ENCODE measurements around the gene UCK2.
A peak's percentile ranks its signal among the peaks of the same experiment; 100 is the strongest.
"Not testable (repeated sequence)": the region's sequence is repeated elsewhere in the genome, so short reads cannot be mapped to it uniquely, and the experiment has no call there.

The UCK2 gene

DNA sequence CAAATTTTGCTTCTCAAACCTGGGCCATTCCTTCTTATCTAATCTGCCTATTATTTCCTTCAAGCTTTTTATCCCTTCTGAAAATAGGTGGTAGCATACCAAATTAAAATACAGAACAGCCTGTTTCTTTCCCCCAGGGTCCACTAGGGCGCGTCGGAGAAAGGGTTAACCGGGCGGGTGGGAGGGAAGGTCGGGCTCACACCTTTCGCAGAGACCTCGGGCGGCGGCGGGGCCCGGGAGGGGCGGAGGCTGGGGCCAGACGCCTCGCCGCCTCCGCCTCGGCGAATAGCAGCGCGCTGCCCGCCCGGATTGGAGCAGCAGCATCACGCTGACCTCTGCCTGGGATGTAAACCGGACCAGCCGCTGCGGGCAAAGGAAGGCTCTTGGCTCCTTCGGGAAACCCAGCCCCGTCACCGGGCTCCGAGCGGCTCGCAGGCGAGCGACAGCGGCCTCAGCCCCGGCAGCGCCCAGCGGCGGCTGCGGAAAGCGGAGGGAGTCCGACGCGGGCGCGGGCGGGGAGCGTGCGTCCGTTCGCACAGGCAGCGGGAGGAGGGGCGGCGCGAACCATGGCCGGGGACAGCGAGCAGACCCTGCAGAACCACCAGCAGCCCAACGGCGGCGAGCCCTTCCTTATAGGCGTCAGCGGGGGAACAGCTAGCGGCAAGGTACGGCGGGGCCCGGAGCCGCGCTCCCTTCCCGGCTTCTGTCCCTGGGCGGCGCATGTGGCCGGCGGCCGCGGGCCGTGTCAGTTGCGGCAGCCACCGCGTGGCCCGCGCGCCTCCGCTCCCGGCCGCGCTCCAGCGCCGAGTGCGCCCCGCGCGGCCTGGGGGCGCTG is at the start of gene UCK2:
Gene UCK2 (plus strand): TSS at position 347 of the 835 bp plus-strand sequence. CDS start 220 bp downstream, at position 567.
- peak; percentile 84 to 89 for DNase-seq (ENCODE audit: low spot score in 2 of 2)
- in situ Hi-C loops (cut with MboI; ENCODE audit: low sequenced_read_pairs): no loop called here

GRCh38 chr1:165778197-165778596 is 49.2 kb upstream of the UCK2 start:
- H3K4me3 ChIP-seq; H3K4me1 ChIP-seq; in situ Hi-C loops (cut with MboI; ENCODE audit: low sequenced_read_pairs); H3K36me3 ChIP-seq (replicated peaks); DNase-seq (ENCODE audit: low spot score in 2 of 2); H3K27me3 ChIP-seq (ENCODE audit: low read depth); H3K9me3 ChIP-seq: not testable (repeated sequence)

More for the DNA sequence above, at the start of gene UCK2:
- no peaks in the 10 kb centered on the region; the same call in 1 of the 2 replicates for H3K36me3 ChIP-seq (replicated peaks)
- peak within 1 kb of the TSS; percentile 80 for H3K4me3 ChIP-seq
- peaks cover 13% of the 10 kb centered on the region for H3K4me1 ChIP-seq
- no peaks in the 10 kb centered on the region for H3K27me3 ChIP-seq (ENCODE audit: low read depth)
- no peaks in the 10 kb centered on the region for H3K9me3 ChIP-seq

DNA sequence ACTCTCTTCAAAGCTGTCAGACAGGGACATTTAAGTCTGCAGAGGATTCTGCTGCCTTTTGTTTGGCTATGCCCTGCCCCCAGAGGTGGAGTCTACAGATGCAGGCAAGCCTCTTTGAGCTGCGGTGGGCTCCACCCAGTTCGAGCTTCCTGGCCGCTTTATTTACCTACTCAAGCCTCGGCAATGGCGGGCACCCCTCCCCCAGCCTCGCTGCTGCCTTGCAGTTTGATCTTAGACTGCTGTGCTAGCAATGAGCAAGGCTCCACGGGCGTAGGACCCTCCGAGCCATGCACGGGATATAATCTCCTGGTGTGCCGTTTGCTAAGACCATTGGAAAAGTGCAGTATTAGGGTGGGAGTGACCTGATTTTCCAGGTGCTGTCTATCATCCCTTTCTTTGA is 43.9 kb upstream of the UCK2 start:
- H3K4me3 ChIP-seq; H3K27me3 ChIP-seq (ENCODE audit: low read depth); H3K9me3 ChIP-seq; H3K4me1 ChIP-seq; in situ Hi-C loops (cut with MboI; ENCODE audit: low sequenced_read_pairs); H3K36me3 ChIP-seq (replicated peaks): not testable (repeated sequence)
- DNase-seq (ENCODE audit: low spot score in 2 of 2): peak in 1 of 2 experiments; percentile 17

DNA sequence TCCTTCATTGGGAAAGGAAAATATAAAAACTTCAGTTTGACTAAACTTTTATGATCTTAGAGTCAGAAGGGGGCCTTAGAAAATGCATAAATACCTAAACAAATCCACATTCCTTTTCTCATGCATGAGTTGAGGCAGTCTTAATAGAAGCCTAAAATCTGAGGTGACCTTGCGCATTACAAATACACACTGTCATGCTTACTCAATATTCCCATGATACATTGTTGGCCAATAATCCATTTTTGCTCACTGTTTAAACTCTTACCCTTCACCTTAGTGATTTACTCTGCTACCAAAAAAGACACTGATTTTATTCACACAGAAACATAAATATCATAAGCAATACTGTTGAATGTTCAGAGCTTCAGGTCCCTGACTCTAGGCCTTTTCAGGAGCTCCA is 39.7 kb upstream of the UCK2 start:
- no peak overlapping the region for H3K4me3 ChIP-seq
- in situ Hi-C loops (cut with MboI; ENCODE audit: low sequenced_read_pairs): no loop called here
- H3K4me1 ChIP-seq: 0 out of 2 replicates have a peak, but pooled peaks cover 8% of the 10 kb centered on the region
- peaks cover 3% of the 10 kb centered on the region; the same call in 1 of the 2 replicates for H3K9me3 ChIP-seq
- no peaks in the 10 kb centered on the region for H3K27me3 ChIP-seq (ENCODE audit: low read depth)
- H3K36me3 ChIP-seq (replicated peaks): no peaks in the 10 kb centered on the region
- DNase-seq (ENCODE audit: low spot score in 2 of 2): no peak

- in situ Hi-C loops (cut with MboI; ENCODE audit: low sequenced_read_pairs): no loop called here
- H3K36me3 ChIP-seq (replicated peaks): no peaks in the 10 kb centered on the region
- 0 out of 2 replicates have a peak, but pooled peaks cover 3% of the 10 kb centered on the region for H3K4me1 ChIP-seq
- H3K9me3 ChIP-seq: no peaks in the 10 kb centered on the region
- no peaks in the 10 kb centered on the region for H3K27me3 ChIP-seq (ENCODE audit: low read depth)
- DNase-seq (ENCODE audit: low spot score in 2 of 2): no peak
- no peak overlapping the region for H3K4me3 ChIP-seq
Observed at GRCh38 chr1:165793951-165794350, 33.5 kb upstream of the UCK2 start.

DNA sequence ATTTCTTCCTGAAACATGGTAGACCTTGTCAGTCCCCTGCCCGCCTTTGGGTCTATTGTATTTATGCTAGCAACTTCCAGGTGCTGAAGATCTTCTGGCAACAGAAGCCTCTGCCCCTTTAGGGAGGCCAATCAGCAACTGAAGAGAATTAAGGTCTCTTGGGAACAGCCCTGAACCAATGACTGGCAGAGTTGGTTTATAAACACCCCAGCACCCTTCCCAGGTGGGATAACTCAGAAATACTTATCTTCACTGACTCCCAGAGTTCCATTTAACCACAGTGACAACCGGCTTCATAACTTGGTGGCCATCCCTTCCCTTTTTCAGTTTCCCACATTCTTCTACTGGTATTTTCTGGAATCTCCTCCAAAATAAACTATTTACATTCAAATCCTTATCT is 31.5 kb upstream of the UCK2 start:
- Histone ChIP-seq H3K27me3 (ENCODE audit: low read depth) (no peaks in the 10 kb centered on the region), H3K4me1 (0 out of 2 replicates have a peak, but pooled peaks cover under 1% of the 10 kb centered on the region), H3K9me3 (no peaks in the 10 kb centered on the region; the same call in 1 of the 2 replicates), H3K4me3 (no peak overlapping the region), H3K36me3 (replicated peaks) (no peaks in the 10 kb centered on the region)
- DNase-seq (ENCODE audit: low spot score in 2 of 2): no peak
- in situ Hi-C loops (cut with MboI; ENCODE audit: low sequenced_read_pairs): no loop called here

DNA sequence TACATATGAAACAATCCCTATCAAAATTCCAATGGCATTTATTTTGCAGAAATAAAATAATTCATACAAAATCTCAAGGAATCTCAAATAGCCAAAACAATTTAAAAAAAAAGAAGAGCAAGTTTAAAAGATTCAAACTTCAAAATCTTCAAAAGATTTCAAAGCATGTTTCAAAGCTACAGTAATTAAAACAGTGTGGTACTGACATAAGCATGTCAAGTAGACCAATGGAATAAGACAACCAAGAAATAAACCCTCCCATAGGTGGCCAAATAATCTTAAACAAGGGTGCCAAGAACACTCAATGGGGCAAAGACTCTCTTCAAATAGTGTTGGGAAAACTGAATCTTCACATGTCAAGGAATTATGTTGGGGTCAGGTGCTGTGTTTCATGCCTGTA is 28.0 kb upstream of the UCK2 start:
- H3K4me1 ChIP-seq: no peaks in the 10 kb centered on the region
- peaks cover 4% of the 10 kb centered on the region; the same call in 1 of the 2 replicates for H3K9me3 ChIP-seq
- H3K36me3 ChIP-seq (replicated peaks): no peaks in the 10 kb centered on the region
- no peak overlapping the region for H3K4me3 ChIP-seq
- DNase-seq (ENCODE audit: low spot score in 2 of 2): no peak
- H3K27me3 ChIP-seq (ENCODE audit: low read depth): no peaks in the 10 kb centered on the region
- in situ Hi-C loops (cut with MboI; ENCODE audit: low sequenced_read_pairs): no loop called here

- in situ Hi-C loops (cut with MboI; ENCODE audit: low sequenced_read_pairs); H3K4me3 ChIP-seq; H3K27me3 ChIP-seq (ENCODE audit: low read depth); H3K36me3 ChIP-seq (replicated peaks); H3K4me1 ChIP-seq; DNase-seq (ENCODE audit: low spot score in 2 of 2); H3K9me3 ChIP-seq: not testable (repeated sequence)
Observed at GRCh38 chr1:165804513-165804912, 22.9 kb upstream of the UCK2 start.

- H3K4me3 ChIP-seq: no peak overlapping the region
- H3K36me3 ChIP-seq (replicated peaks): no peaks in the 10 kb centered on the region
- in situ Hi-C loops (cut with MboI; ENCODE audit: low sequenced_read_pairs): no loop called here
- H3K4me1 ChIP-seq: no peaks in the 10 kb centered on the region
- 0 out of 2 replicates have a peak, but pooled peaks cover 4% of the 10 kb centered on the region for H3K9me3 ChIP-seq
- DNase-seq (ENCODE audit: low spot score in 2 of 2): no peak
- H3K27me3 ChIP-seq (ENCODE audit: low read depth): peaks cover 3% of the 10 kb centered on the region; the same call in 1 of the 2 replicates
Observed at GRCh38 chr1:165807613-165808012, 19.8 kb upstream of the UCK2 start.

DNA sequence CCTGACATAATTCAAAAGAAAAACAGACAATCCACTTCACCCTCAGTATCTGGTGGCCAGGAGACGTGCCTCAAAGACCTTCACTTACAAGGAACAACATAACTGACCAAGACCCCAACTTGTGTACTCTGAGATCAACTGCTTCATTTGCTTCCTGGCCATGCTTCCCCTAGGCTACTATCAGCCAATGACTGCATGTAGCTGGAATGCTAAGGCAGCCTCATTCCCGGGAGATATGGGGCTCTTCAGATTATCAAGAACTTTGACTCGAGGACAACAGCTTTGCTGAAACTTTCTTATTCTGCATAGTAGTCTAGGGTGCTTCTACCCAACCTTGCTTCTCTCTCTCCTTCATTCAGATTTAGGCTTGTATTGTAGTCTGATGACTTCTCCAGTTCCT is 11.7 kb upstream of the UCK2 start:
- DNase-seq (ENCODE audit: low spot score in 2 of 2): no peak
- Histone ChIP-seq H3K27me3 (ENCODE audit: low read depth) (no peaks in the 10 kb centered on the region), H3K4me3 (no peak overlapping the region), H3K36me3 (replicated peaks) (no peaks in the 10 kb centered on the region), H3K4me1 (no peaks in the 10 kb centered on the region), H3K9me3 (no peaks in the 10 kb centered on the region)
- in situ Hi-C loops (cut with MboI; ENCODE audit: low sequenced_read_pairs): no loop called here

GRCh38 chr1:165816157-165816556 is 11.3 kb upstream of the UCK2 start:
- no peak for DNase-seq (ENCODE audit: low spot score in 2 of 2)
- Histone ChIP-seq H3K27me3 (ENCODE audit: low read depth) (no peaks in the 10 kb centered on the region), H3K4me3 (no peak overlapping the region), H3K9me3 (no peaks in the 10 kb centered on the region), H3K36me3 (replicated peaks) (no peaks in the 10 kb centered on the region), H3K4me1 (no peaks in the 10 kb centered on the region)
- in situ Hi-C loops (cut with MboI; ENCODE audit: low sequenced_read_pairs): no loop called here

- Histone ChIP-seq H3K27me3 (ENCODE audit: low read depth) (no peaks in the 10 kb centered on the region), H3K36me3 (replicated peaks) (no peaks in the 10 kb centered on the region), H3K4me3 (no peak overlapping the region), H3K9me3 (no peaks in the 10 kb centered on the region), H3K4me1 (no peaks in the 10 kb centered on the region)
- no peak for DNase-seq (ENCODE audit: low spot score in 2 of 2)
- in situ Hi-C loops (cut with MboI; ENCODE audit: low sequenced_read_pairs): no loop called here
Observed at GRCh38 chr1:165816826-165817497, 10.5 kb upstream of the UCK2 start.

DNA sequence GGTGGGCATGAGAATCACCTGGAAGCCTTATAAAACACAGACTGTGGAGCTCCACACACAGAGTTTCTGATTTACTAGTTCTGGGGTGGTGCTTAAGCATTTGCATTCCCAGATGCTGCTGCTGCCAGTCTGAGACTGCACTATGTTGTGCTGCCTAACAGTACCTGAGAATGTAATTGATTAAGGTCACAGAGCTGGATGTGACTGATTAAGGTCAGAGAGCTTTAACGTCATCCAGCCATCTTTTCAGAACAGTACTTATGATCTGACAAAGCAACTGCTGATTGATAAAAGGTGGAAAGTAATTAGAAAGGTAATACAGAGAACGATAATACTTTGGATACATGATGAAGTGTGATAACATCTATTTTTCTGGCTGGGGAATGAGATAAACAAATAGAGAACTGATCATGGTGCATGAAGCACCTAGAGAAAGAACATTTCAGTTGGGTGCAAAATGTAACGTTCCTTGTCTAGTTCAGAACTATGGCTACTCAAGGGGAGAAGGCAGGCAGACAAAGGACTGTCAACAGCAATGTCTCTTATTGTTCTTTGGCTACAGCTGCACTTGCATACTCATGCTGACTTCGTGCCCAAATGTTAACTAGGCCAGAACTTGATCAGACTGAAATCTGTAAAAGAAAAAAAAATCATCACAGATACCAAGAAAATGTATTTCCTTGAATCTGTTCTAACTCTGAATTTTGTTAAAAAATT is 3.7 kb upstream of the UCK2 start:
- in situ Hi-C loops (cut with MboI; ENCODE audit: low sequenced_read_pairs): no loop called here
- Histone ChIP-seq H3K9me3 (no peaks in the 10 kb centered on the region), H3K27me3 (ENCODE audit: low read depth) (no peaks in the 10 kb centered on the region), H3K36me3 (replicated peaks) (no peaks in the 10 kb centered on the region), H3K4me1 (peaks cover 4% of the 10 kb centered on the region; the same call in 1 of the 2 replicates), H3K4me3 (no peak overlapping the region)
- DNase-seq (ENCODE audit: low spot score in 2 of 2): no peak

GRCh38 chr1:165824269-165824643 is 3.2 kb upstream of the UCK2 start:
- in situ Hi-C loops (cut with MboI; ENCODE audit: low sequenced_read_pairs): no loop called here
- no peak for DNase-seq (ENCODE audit: low spot score in 2 of 2)
- no peaks in the 10 kb centered on the region for H3K36me3 ChIP-seq (replicated peaks)
- H3K27me3 ChIP-seq (ENCODE audit: low read depth): no peaks in the 10 kb centered on the region
- no peak overlapping the region for H3K4me3 ChIP-seq
- H3K4me1 ChIP-seq: peaks cover 4% of the 10 kb centered on the region; the same call in 1 of the 2 replicates
- H3K9me3 ChIP-seq: no peaks in the 10 kb centered on the region
